Smooth muscle cell (in vitro differentiated cells): ENCODE measurements around the gene HPDL. TPM values are rescaled to one million over a fixed set of nuclear protein-coding genes. Genes with fewer than 3 reads are reported as not detected.

ENCODE experiments used
- DNase-seq: peaks from one replicate; lab custom pipeline; 2025; ENCODE audit not compliant: unreplicated experiment; lab: John Stamatoyannopoulos, UW
- H2AFZ ChIP-seq: fragments of 200-600 bp; sonication (generic); 2 replicates; pipeline ENCODE4 v1.6.0; 2016; ENCODE audit warnings: antibody characterized with exemption, low read depth, mild to moderate bottlenecking
- H3F3A ChIP-seq: fragments of 200-600 bp; sonication (generic); 2 replicates; pipeline ENCODE4 v1.6.0; 2017; ENCODE audit warnings: antibody characterized with exemption, low read depth
- H3K27ac ChIP-seq: fragments of 200-600 bp; sonication (generic); 2 replicates; pipeline ENCODE4 v1.5.1; 2016; ENCODE audit warnings: low read depth, mild to moderate bottlenecking
- H3K27me3 ChIP-seq: fragments of 200-600 bp; sonication (generic); 2 replicates; pipeline ENCODE4 v1.6.1; 2016; ENCODE audit warnings: low read depth, mild to moderate bottlenecking
- H3K36me3 ChIP-seq: fragments of 200-600 bp; sonication (generic); 2 replicates; pipeline ENCODE4 v1.5.1; 2016; ENCODE audit warnings: low read depth
- H3K4me1 ChIP-seq: fragments of 200-600 bp; sonication (generic); 2 replicates; pipeline ENCODE4 v1.5.1; 2016; ENCODE audit warnings: low read depth
- H3K4me2 ChIP-seq: fragments of 200-600 bp; sonication (generic); 2 replicates; pipeline ENCODE4 v1.6.0; 2016; ENCODE audit warnings: mild to moderate bottlenecking
- H3K4me3 ChIP-seq: fragments of 200-600 bp; sonication (generic); 2 replicates; pipeline ENCODE4 v1.5.1; 2016; ENCODE audit warnings: mild to moderate bottlenecking
- H3K79me2 ChIP-seq: fragments of 200-600 bp; sonication (generic); 2 replicates; pipeline ENCODE4 v1.6.0; 2016; ENCODE audit warnings: low read depth, mild to moderate bottlenecking
- H3K9ac ChIP-seq: fragments of 200-600 bp; sonication (generic); 2 replicates; pipeline ENCODE4 v1.6.0; 2016; ENCODE audit warnings: low read depth
- H3K9me3 ChIP-seq: fragments of 200-600 bp; sonication (generic); replicated peaks from 2 replicates; pipeline ENCODE4 v1.5.1; 2016; ENCODE audit warnings: low read depth
- H4K20me1 ChIP-seq: fragments of 200-600 bp; sonication (generic); 2 replicates; pipeline ENCODE4 v1.6.0; 2016; ENCODE audit warnings: low read depth
- CTCF ChIP-seq: fragments of 200-600 bp; sonication (generic); IDR thresholded peaks from 2 replicates; pipeline ENCODE4 v1.5.1; 2017; ENCODE audit warnings: borderline replicate concordance, mild to moderate bottlenecking, antibody characterized with exemption; ENCODE audit not compliant: insufficient read depth, poor library complexity, severe bottlenecking
- WGBS: methylation state at CpG from one replicate; pipeline ENCODE4 v1.1.7; 2016; ENCODE audit warnings: low lambda C conversion rate; 5-methylcytosine and 5-hydroxymethylcytosine counted together
- polyA plus RNA-seq: library from polyadenylated mRNA; unstranded; fragments of >200 nt; fragmentation: Nextera tagmentation; extraction: Ambion mirVana; gene quantifications from 2 replicates; pipeline ENCODE4 v1.2.1, GENCODE V29; 2016
- total RNA-seq: library from RNA; depleted of rRNA; stranded (reverse); fragments of >200 nt; gene quantifications from 2 replicates; pipeline ENCODE4 v1.2.3, GENCODE V29; 2014

The HPDL gene
- total and polyA plus RNA-seq, 2 experiments from 2014 or later, result 0.96 TPM; not detected in 1

- no peak for TF ChIP-seq CTCF
- Histone ChIP-seq H4K20me1 (no peaks in the 10 kb centered on the region), H3F3A (no peaks in the 10 kb centered on the region), H3K79me2 (peaks cover under 1% of the 10 kb centered on the region), H3K27me3 (no peaks in the 10 kb centered on the region), H3K4me1 (peaks cover 12% of the 10 kb centered on the region), H3K4me2 (no peak overlapping the region), H3K4me3 (no peak overlapping the region), H2AFZ (no peak overlapping the region), H3K9me3 (no peaks in the 10 kb centered on the region), H3K9ac (no peak overlapping the region), H3K27ac (no peak overlapping the region), H3K36me3 (no peaks in the 10 kb centered on the region)
- WGBS, result 47% methylated on average over 4 of the region's 4 CpGs
- DNase-seq, result no peak
Measured at GRCh38 chr1:45335855-45336324, 9.2 kb downstream of the HPDL start.

GRCh38 chr1:45337630-45338325, 11.1 kb downstream of the HPDL start:
- 88% methylated on average over 3 of the region's 3 CpGs for WGBS

GRCh38 chr1:45339789-45340558, 13.3 kb downstream of the HPDL start, which contains the start of the genes MUTYH and TOE1:
TSS of gene MUTYH (minus strand) at chr1:45340440. CDS start at chr1:45334505, 5,935 bp downstream.
TSS of gene TOE1 (plus strand) at chr1:45340170. CDS start at chr1:45340253, 83 bp downstream.
- WGBS, result 1% methylated on average over 66 of the region's 70 CpGs
- H2AFZ ChIP-seq, result peak within 1 kb of the TSS; percentile 80
- no peaks in the 10 kb centered on the region for H3F3A ChIP-seq
- peaks cover 6% of the 10 kb centered on the region for H3K79me2 ChIP-seq
- H4K20me1 ChIP-seq, result no peaks in the 10 kb centered on the region
- TF ChIP-seq CTCF, result no peak
- H3K27me3 ChIP-seq, result no peaks in the 10 kb centered on the region
- peak within 1 kb of the TSS; percentile 89 for H3K4me2 ChIP-seq
- peak within 1 kb of the TSS; percentile 78 for H3K27ac ChIP-seq
- no peaks in the 10 kb centered on the region for H3K9me3 ChIP-seq
- H3K4me3 ChIP-seq, result peak within 1 kb of the TSS; percentile 72
- DNase-seq, result peak; percentile 71
- no peaks in the 10 kb centered on the region for H3K36me3 ChIP-seq
- peak within 1 kb of the TSS; percentile 57 for H3K9ac ChIP-seq
- H3K4me1 ChIP-seq, result peaks cover 14% of the 10 kb centered on the region

More at GRCh38 chr1:45337630-45338325, 11.1 kb downstream of the HPDL start:
- no peak overlapping the region for H3K4me2 ChIP-seq
- TF ChIP-seq CTCF, result no peak
- H3K4me1 ChIP-seq, result peaks cover 19% of the 10 kb centered on the region
- H3K9me3 ChIP-seq, result no peaks in the 10 kb centered on the region
- H3K36me3 ChIP-seq, result no peaks in the 10 kb centered on the region
- H3K4me3 ChIP-seq, result no peak overlapping the region
- no peaks in the 10 kb centered on the region for H4K20me1 ChIP-seq
- H3F3A ChIP-seq, result no peaks in the 10 kb centered on the region
- H3K27ac ChIP-seq, result no peak overlapping the region
- peaks cover 6% of the 10 kb centered on the region for H3K79me2 ChIP-seq
- H3K27me3 ChIP-seq, result no peaks in the 10 kb centered on the region
- no peak overlapping the region for H2AFZ ChIP-seq
- H3K9ac ChIP-seq, result no peak overlapping the region
- DNase-seq, result no peak
